Calu3 (cell line): Measurements from ENCODE around the gene CXorf65. TPM values are rescaled to one million over a fixed set of nuclear protein-coding genes. Genes with fewer than 3 reads are reported as not detected.

Experiments used
- BruUV-seq: library from RNA; stranded (reverse); fragments of 400-500 nt; replicated peaks from 2 replicates; lab custom pipeline; 2021; lab: Mats Ljungman, UMichigan
- CTCF ChIA-PET: fragments of 300-600 bp; sonication (Branson Sonifier 250); formaldehyde crosslinking; loops from one replicate; lab custom pipeline; 2022; ENCODE audit warnings: antibody characterized with exemption; lab: Charles Lee
- DNase-seq: peaks from one replicate; pipeline ENCODE4 v3.0.0; 2022
- H3K27ac Mint-ChIP-seq: one replicate; pipeline ENCODE4 v1.8.0; 2022; ENCODE audit warnings: mixed read lengths; ENCODE audit not compliant: unreplicated experiment
- H3K27me3 Mint-ChIP-seq: one replicate; pipeline ENCODE4 v1.8.0; 2022; ENCODE audit warnings: mixed read lengths; ENCODE audit not compliant: unreplicated experiment
- H3K36me3 Mint-ChIP-seq: one replicate; pipeline ENCODE4 v1.8.0; 2022; ENCODE audit warnings: mild to moderate bottlenecking, moderate library complexity, mixed read lengths; ENCODE audit not compliant: insufficient read depth, unreplicated experiment
- H3K4me1 Mint-ChIP-seq: one replicate; pipeline ENCODE4 v1.8.0; 2022; ENCODE audit warnings: mild to moderate bottlenecking, low read depth, mixed read lengths; ENCODE audit not compliant: unreplicated experiment
- H3K4me3 Mint-ChIP-seq: one replicate; pipeline ENCODE4 v1.8.0; 2022; ENCODE audit warnings: mild to moderate bottlenecking, low read depth, moderate library complexity, mixed read lengths; ENCODE audit not compliant: unreplicated experiment
- H3K9me3 Mint-ChIP-seq: one replicate; pipeline ENCODE4 v1.8.0; 2022; ENCODE audit warnings: low read depth, mixed read lengths; ENCODE audit not compliant: unreplicated experiment
- intact Hi-C: fragments of 100-400 bp; cut with micrococcal nuclease; formaldehyde crosslinking; loops from one replicate; pipeline ENCODE4 v1.10.0; 2022; ENCODE audit not compliant: unreplicated experiment
- total RNA-seq: library from RNA; stranded (reverse); gene quantifications from 2 replicates; pipeline ENCODE4 v1.2.3, GENCODE V29; 2022
- TF ChIP-seq, protein P1 (sequence below): fragments of 200-600 bp; IDR thresholded peaks from one replicate; pipeline ENCODE4 v1.8.0; 2022; ENCODE audit warnings: antibody characterized with exemption; ENCODE audit not compliant: unreplicated experiment

CXorf65 gene
- total RNA-seq, 1 experiment from 2014 or later: not detected

- BruUV-seq: no TSS peak
Observed at GRCh38 chrX:71111141-71111843, 4.8 kb upstream of the CXorf65 start, which contains the start of gene IL2RG. IL2RG (minus strand) TSS chrX:71111577; CDS start chrX:71111539, 38 bp downstream.

GRCh38 chrX:71109051-71109450, 2.5 kb upstream of the CXorf65 start:
- no peak overlapping the region for H3K27ac Mint-ChIP-seq
- H3K4me3 Mint-ChIP-seq: no peak overlapping the region
- BruUV-seq: no TSS peak
- no peaks in the 10 kb centered on the region for H3K27me3 Mint-ChIP-seq
- H3K36me3 Mint-ChIP-seq: no peaks in the 10 kb centered on the region
- intact Hi-C loops: no loop called here
- TF ChIP-seq, protein P1, sequence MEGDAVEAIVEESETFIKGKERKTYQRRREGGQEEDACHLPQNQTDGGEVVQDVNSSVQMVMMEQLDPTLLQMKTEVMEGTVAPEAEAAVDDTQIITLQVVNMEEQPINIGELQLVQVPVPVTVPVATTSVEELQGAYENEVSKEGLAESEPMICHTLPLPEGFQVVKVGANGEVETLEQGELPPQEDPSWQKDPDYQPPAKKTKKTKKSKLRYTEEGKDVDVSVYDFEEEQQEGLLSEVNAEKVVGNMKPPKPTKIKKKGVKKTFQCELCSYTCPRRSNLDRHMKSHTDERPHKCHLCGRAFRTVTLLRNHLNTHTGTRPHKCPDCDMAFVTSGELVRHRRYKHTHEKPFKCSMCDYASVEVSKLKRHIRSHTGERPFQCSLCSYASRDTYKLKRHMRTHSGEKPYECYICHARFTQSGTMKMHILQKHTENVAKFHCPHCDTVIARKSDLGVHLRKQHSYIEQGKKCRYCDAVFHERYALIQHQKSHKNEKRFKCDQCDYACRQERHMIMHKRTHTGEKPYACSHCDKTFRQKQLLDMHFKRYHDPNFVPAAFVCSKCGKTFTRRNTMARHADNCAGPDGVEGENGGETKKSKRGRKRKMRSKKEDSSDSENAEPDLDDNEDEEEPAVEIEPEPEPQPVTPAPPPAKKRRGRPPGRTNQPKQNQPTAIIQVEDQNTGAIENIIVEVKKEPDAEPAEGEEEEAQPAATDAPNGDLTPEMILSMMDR: no peak
- H3K9me3 Mint-ChIP-seq: no peaks in the 10 kb centered on the region
- H3K4me1 Mint-ChIP-seq: peaks cover 18% of the 10 kb centered on the region
- no peak for DNase-seq
- CTCF ChIA-PET: no interaction called here

More at GRCh38 chrX:71111141-71111843, 4.8 kb upstream of the CXorf65 start, which contains the start of gene IL2RG:
- TF ChIP-seq, protein P1: no peak
- no peaks in the 10 kb centered on the region for H3K27me3 Mint-ChIP-seq
- H3K4me1 Mint-ChIP-seq: peaks cover 11% of the 10 kb centered on the region
- CTCF ChIA-PET: no interaction called here
- no peaks in the 10 kb centered on the region for H3K9me3 Mint-ChIP-seq
- no peaks in the 10 kb centered on the region for H3K36me3 Mint-ChIP-seq
- no peak within 1 kb of the TSS for H3K27ac Mint-ChIP-seq
- no peak for DNase-seq
- intact Hi-C loops: no loop called here
- H3K4me3 Mint-ChIP-seq: no peak within 1 kb of the TSS

- no peak for DNase-seq
- no TSS peak for BruUV-seq
- TF ChIP-seq, protein P1: no peak
- Mint-ChIP-seq H3K9me3 (no peaks in the 10 kb centered on the region), H3K4me1 (peaks cover 23% of the 10 kb centered on the region), H3K27me3 (no peaks in the 10 kb centered on the region), H3K4me3 (no peak overlapping the region), H3K36me3 (no peaks in the 10 kb centered on the region), H3K27ac (no peak overlapping the region)
- CTCF ChIA-PET: no interaction called here
- intact Hi-C loops: no loop called here
Observed at GRCh38 chrX:71107762-71108360, 1.3 kb upstream of the CXorf65 start.

DNA sequence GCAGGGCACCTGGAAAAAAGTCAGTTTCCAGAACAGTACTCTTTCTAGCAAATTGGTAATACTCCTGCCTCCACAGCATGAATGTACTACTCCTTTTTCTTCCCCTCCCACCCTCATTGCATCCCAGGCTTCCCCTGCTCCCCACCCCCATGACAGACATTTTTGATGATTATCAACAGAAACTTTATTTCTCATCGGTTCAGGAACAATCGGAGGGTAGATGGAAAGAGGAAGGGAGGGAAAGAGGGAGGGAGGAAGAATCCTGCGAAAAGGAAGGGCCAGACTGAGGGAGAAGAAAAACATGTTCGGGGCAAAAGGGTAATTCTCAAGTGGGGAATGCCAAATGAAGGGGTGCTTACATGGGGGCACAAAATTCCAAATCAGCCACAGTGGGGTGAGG, 705 bp upstream of the CXorf65 start:
- BruUV-seq: no TSS peak
- TF ChIP-seq, protein P1: no peak
- H3K36me3 Mint-ChIP-seq: no peaks in the 10 kb centered on the region
- peaks cover 20% of the 10 kb centered on the region for H3K4me1 Mint-ChIP-seq
- CTCF ChIA-PET: no interaction called here
- intact Hi-C loops: no loop called here
- H3K4me3 Mint-ChIP-seq: no peak overlapping the region
- DNase-seq: no peak
- H3K27ac Mint-ChIP-seq: no peak overlapping the region
- H3K9me3 Mint-ChIP-seq: no peaks in the 10 kb centered on the region
- H3K27me3 Mint-ChIP-seq: no peaks in the 10 kb centered on the region
